ENCODE data around the gene GSX2. TPM values are rescaled to one million over a fixed set of nuclear protein-coding genes. Genes with fewer than 3 reads are reported as not detected.
"Not testable (repeated sequence)": the region's sequence is repeated elsewhere in the genome, so short reads cannot be mapped to it uniquely, and the experiment has no call there.

Gene GSX2
- total RNA-seq, 1 donor from 2014 or later: not detected

GRCh38 chr4:54128694-54129093 lies 28.7 kb downstream of the GSX2 start:
- peaks cover 18% of the 10 kb centered on the region for H3K9me3 Mint-ChIP-seq
- H3K27ac Mint-ChIP-seq; H3K36me3 Mint-ChIP-seq (ENCODE audit: low read depth); DNase-seq; intact Hi-C loops (cut with micrococcal nuclease); H3K27me3 Mint-ChIP-seq; H3K4me1 Mint-ChIP-seq; H3K4me3 Mint-ChIP-seq: not testable (repeated sequence)

- peaks cover 7% of the 10 kb centered on the region for H3K27me3 Mint-ChIP-seq
- H3K4me3 Mint-ChIP-seq: no peak overlapping the region
- H3K36me3 Mint-ChIP-seq (ENCODE audit: low read depth): no peaks in the 10 kb centered on the region
- intact Hi-C loops (cut with micrococcal nuclease): no loop called here
- DNase-seq: no peak
- no peak overlapping the region for H3K27ac Mint-ChIP-seq
- no peaks in the 10 kb centered on the region for H3K4me1 Mint-ChIP-seq
- no peaks in the 10 kb centered on the region for H3K9me3 Mint-ChIP-seq
These were observed 39.4 kb downstream of the GSX2 start for GRCh38 chr4:54139332-54139731.

DNA sequence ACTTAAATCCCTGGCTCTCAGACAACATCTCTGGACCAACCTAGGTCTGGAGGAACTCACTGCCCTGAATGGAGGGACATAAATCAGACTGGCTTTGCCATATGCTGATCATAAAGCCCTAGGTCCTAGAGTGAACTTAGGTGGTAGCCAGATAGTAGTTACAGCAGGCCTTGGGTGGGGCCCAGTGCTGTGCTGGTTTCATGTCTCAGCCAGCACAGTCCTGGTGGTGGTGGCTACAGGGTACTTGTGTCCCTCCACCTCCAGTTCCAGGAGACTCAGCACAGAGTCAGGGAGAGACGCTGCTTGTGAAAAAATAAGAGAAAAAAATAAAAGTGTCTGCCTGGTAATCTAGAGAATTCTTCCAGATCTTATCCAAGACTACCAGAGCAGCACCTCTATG lies 40.3 kb downstream of the GSX2 start:
- Mint-ChIP-seq H3K27me3 (peaks cover 5% of the 10 kb centered on the region), H3K4me1 (peaks cover 2% of the 10 kb centered on the region), H3K27ac (no peak overlapping the region), H3K36me3 (ENCODE audit: low read depth) (no peaks in the 10 kb centered on the region), H3K9me3 (no peaks in the 10 kb centered on the region), H3K4me3 (no peak overlapping the region)
- DNase-seq: no peak
- intact Hi-C loops (cut with micrococcal nuclease): no loop called here

GRCh38 chr4:54144199-54144598 lies 44.2 kb downstream of the GSX2 start:
- peaks cover 3% of the 10 kb centered on the region for H3K9me3 Mint-ChIP-seq
- H3K36me3 Mint-ChIP-seq (ENCODE audit: low read depth): peaks cover 1% of the 10 kb centered on the region
- no peak overlapping the region for H3K27ac Mint-ChIP-seq
- intact Hi-C loops (cut with micrococcal nuclease): no loop called here
- peaks cover 2% of the 10 kb centered on the region for H3K4me1 Mint-ChIP-seq
- DNase-seq: no peak
- H3K4me3 Mint-ChIP-seq: no peak overlapping the region
- no peaks in the 10 kb centered on the region for H3K27me3 Mint-ChIP-seq

DNA sequence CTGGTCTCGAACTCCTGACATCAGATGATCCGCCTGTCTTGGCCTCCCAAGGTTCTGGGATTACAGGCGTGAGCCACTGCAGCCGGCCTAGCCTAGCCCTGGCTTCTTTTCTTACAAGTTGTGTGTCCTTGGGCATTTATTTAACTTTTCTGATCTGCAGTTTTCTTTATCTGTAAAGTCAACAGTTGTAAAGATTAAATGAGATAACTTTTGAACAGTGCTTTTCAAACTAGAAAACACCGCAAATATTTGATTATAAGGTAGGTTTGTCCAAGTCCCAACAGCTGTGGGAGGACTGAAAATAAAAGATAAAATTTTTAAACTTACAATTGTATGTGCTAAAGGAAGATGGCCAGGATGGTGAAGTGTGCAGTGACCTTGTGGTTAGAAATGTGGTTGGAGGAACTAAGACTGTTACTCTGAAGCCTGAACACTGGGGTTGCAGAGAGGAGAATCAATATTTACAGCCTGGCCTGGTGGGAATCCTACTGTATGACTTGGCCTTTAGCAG lies 44.8 kb downstream of the GSX2 start:
- Mint-ChIP-seq H3K36me3 (ENCODE audit: low read depth) (peaks cover 1% of the 10 kb centered on the region), H3K4me1 (peaks cover 2% of the 10 kb centered on the region), H3K27ac (no peak overlapping the region), H3K4me3 (no peak overlapping the region), H3K9me3 (peaks cover 3% of the 10 kb centered on the region), H3K27me3 (no peaks in the 10 kb centered on the region)
- intact Hi-C loops (cut with micrococcal nuclease): no loop called here
- DNase-seq: no peak

GRCh38 chr4:54146139-54146538 lies 46.2 kb downstream of the GSX2 start:
- H3K4me1 Mint-ChIP-seq: peaks cover 2% of the 10 kb centered on the region
- DNase-seq: no peak
- intact Hi-C loops (cut with micrococcal nuclease): no loop called here
- no peak overlapping the region for H3K4me3 Mint-ChIP-seq
- H3K9me3 Mint-ChIP-seq: peaks cover 3% of the 10 kb centered on the region
- H3K27me3 Mint-ChIP-seq: no peaks in the 10 kb centered on the region
- H3K36me3 Mint-ChIP-seq (ENCODE audit: low read depth): peaks cover 1% of the 10 kb centered on the region
- H3K27ac Mint-ChIP-seq: no peak overlapping the region

DNA sequence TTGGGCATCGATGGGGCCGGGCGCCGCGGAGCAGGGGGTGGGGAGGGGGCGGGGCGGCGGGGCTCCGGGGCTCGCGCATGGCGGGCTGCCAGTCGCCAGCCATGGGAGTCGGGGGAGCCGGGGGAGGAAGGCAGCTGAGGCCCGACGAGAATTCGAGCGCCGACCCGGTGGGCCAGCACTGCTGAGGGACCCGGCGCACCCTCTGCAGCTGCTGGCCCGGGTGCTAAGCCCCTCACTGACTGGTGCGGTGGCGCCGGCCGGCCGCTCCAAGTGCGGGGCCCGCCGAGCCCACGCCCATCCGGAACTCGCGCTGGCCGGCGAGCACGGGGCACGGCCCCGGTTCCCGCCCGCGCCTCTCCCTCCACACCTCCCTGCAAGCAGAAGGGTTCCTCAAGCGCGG lies 49.4 kb downstream of the GSX2 start:
- Mint-ChIP-seq H3K36me3 (ENCODE audit: low read depth) (peaks cover 1% of the 10 kb centered on the region), H3K27me3 (no peaks in the 10 kb centered on the region), H3K9me3 (peaks cover 6% of the 10 kb centered on the region), H3K4me3 (no peak overlapping the region), H3K4me1 (peaks cover 2% of the 10 kb centered on the region), H3K27ac (no peak overlapping the region)
- DNase-seq: no peak
- intact Hi-C loops (cut with micrococcal nuclease): no loop called here

Other genes starting within 250 kb of the GSX2 start
- gene CHIC2, start 35.6 kb upstream of the GSX2 start, total RNA-seq: 20.0 and 23.8 TPM in 2 replicates
- gene PDGFRA, start 129.1 kb downstream of the GSX2 start, total RNA-seq: 0.28 and 0.54 TPM in 2 replicates

Data from activated CD4-positive, alpha-beta T cell treated with anti-CD3 and anti-CD28 coated beads, Interleukin-2, amount 10 ng/mL, durations not matched to agents 24 days and 14 days (primary cell).